DMS79 treated with DMSO at 0.1 percent for 48 hours (cell line): ENCODE data around the gene FGFR3.

Experiments
- DNase-seq: peaks from one replicate; lab custom pipeline; 2025; lab: John Stamatoyannopoulos, UW

FGFR3 gene

DNA sequence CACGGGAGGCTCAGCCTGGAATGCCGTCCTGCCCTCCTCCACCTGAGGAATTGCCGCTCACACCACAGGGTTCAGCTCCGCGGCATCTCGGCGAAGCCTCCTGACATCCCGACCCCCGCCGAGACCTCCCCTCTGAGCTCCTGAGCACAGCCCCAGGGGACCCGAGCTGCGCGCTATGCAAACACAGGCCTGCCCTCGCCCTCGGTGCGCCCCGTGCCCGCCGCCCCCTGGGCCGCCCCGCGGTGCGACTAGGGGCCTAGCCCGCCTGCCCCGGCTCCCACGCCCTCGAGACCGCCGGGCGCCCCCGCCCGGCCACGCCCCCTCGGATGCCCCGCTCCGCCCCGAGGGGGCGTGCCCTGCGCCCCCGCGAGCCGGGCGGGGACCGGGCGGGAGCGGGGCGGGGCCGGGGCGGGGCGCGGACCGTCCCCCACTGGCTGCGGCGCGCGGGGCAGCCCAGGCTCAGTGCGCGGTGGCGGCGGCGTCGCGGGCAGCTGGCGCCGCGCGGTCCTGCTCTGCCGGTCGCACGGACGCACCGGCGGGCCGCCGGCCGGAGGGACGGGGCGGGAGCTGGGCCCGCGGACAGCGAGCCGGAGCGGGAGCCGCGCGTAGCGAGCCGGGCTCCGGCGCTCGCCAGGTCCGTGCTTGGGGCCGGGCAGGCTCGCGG, at the start of gene FGFR3:
TSS of gene FGFR3 (plus strand) at position 462 of the 664 bp plus-strand sequence. CDS start 642 bp downstream, outside the sequence.
- DNase-seq, result no peak

DNA sequence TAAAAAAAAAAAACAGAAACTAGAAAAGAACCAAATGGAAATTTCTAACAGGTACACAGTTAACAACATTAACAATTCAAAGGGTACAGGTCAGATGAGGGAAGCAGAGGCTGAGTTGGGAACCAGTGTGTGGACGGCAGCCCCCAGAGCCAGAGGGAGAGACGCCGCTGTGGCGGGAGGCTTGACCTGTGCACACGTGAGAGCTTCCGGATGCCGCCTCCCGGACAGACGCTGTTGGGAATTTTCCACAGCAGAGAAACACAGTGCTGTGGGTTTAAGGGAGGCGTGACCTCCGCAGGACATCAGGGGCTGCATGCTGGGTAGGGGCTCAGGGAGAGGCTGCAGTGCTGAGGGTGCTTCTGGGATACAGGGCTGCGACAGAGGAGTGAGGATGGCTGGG, 49.5 kb upstream of the FGFR3 start:
- no peak for DNase-seq

DNA sequence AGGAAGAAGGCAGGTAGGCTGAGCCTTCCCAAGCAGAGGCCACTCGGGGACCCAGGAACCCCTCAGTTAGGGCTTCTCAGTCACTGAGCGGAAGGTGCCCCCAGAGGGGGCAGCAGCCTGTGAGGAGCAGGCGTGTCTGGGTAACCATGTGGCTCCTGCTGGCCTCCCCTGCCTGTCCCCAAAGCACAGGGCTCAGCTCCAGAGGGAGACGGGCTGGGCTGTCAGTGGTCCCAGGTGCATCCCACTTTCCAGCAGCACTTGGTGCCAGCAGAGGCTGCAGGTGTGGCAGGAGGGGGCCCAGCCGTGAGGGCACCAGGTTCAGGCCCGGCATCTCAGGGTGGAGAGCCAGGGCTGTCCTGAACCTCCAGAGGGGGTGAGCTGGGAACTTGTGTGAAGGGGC, 49.1 kb upstream of the FGFR3 start:
- DNase-seq, result no peak

DNA sequence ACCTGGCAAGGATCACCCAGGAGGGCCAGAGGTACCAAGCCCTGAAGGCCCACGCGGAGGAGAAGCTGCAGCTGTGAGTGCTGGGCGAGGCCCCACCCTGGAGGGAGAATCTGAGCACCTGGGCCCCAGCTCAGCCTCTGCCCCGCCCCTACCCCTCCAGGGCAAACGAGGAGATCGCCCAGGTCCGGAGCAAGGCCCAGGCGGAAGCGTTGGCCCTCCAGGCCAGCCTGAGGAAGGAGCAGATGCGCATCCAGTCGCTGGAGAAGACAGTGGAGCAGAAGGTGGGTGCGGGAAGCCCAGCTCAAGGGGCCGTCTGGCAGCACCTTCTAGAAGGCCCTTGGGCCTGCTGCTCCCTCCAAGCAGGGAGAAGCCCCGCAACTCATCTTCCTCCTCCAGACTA, 48.5 kb upstream of the FGFR3 start:
- DNase-seq, result no peak

DNA sequence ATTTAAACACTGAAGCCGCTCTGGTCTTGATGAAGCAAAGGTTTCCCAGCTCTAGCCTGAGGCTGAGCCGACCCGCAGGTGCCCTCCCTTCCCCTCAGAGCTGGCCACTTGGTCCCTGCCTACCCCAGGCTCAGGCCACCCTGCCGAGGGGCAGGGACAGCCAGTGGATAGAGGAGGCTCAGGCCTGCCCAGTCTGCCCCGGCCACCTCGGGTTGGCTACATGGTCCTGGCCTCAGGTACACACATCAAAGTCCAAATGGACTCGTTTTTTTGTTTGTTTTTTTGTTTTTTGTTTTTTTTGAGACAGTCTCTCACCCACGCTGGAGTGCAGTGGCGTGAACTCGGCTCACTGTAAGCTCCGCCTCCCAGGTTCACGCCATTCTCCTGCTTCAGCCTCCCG, 47.9 kb upstream of the FGFR3 start:
- no peak for DNase-seq

DNA sequence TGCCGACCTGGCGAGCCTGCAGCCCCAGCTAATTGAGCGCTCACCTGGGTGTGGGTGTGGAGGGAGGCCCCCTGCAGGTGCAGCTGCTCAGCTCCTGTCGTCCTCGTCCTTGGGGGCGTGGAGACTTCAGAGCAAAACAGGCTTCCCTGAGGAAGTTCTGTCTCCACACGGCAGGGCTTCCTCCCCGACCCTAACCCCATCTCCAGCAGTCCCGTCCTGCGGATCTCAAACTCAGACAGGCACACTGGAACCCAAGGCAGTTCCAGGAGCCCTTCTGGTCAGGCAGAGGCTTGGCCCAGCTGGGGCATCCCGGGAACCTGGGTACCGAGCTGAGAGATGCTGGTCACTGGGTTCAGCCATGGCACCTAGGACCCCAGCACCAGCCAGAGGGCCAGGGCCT, 47.4 kb upstream of the FGFR3 start:
- DNase-seq, result no peak

DNA sequence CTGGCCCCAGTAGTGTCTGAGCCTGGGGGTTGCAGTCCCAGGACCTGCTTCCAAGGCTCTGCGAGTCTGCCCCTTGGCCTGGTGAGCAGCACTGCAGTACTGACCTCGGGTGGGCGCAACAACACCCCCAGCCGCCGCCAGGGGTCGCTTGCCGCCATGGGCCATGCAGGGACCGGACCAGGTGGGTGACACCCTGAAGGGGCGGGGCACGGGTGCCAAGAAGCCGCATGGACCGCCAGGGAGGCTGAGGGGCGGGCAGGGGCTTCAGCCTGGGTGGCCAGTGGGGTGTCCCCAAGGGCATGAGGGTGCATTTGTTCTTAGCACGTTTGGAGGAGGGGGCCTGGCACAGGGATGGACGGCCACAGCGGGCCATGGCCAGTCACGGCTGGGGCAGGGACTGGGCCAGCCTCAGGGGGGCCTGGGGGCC, 46.8 kb upstream of the FGFR3 start:
- no peak for DNase-seq

DNA sequence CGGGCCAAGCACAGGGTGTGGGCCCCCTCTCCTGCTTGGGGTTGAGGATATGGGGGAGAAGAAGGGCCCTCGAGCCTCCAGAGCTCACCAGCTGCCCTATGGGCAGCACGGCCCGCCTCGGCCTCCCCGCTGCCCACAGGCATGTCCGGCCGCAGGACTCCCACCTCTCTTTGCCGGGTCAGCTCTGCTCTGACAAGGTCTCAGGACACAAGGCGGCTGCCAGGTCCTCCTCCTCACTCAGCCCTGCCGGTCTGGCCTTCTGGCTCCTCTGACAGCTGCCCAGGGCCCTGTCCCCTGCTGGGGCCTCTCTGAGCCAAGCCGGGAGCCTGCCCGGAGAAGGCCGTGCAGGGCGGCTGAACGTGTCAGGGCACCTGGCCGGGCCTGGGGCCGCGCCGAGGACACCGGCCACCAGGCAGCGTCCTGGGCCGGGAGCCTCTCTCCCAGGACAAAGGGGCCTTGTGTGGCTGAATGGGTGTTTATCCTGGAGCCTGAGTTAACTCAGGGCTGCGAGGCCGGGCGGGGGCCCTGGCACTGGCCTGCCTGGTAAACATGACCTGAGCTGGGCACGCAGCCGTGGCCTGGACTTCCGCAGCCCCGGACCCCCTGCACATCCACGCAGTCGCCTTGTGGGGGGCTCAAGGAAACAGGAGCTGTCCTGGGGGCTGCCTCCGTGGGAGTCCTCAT, 46.0 kb upstream of the FGFR3 start:
- DNase-seq, result no peak

DNA sequence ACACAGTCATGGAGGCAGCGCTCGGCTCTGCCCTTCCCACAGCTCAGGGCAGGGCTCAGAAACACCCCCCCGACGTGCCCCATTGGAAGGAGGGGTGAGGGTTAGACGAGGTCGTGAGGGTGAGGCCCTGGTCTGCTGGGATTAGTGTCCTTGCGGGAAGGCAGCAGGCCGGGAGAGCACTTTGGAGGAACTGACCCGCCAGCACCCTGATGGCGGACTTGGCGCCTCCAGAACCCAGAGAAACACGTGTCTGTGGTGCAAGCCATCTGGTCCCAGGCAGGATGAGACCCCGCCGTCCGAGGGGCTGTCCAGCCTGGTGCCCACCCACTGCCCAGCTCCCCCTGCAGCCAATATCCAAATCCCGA, 45.5 kb upstream of the FGFR3 start:
- DNase-seq, result no peak

DNA sequence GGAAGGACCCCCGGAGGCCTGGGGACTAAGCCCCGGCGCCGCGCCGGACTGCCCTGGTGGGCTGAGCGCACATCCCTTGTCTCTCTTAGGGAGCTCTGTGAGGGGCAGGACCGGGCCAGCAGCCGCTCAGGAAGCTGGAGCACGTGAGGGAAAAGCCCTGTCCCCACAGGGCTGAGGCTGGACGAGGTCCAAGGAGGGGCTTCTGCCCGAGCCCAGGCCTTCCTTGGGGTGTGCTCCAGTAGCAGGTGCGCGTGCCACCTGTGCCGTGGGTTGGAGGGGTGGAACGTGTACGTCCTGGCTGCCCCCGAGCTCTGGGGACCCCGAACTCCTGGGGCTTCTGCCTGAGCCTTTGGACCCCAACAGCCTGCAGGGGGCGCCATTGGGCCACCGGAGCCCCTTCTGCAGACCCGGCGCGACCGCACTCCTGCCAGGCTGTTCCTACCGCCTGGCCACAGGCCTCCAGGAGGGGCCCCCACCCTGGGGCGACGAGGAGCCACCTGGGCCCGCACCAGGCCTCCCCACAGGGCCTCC, 44.6 kb upstream of the FGFR3 start:
- peak; percentile 23 for DNase-seq

DNA sequence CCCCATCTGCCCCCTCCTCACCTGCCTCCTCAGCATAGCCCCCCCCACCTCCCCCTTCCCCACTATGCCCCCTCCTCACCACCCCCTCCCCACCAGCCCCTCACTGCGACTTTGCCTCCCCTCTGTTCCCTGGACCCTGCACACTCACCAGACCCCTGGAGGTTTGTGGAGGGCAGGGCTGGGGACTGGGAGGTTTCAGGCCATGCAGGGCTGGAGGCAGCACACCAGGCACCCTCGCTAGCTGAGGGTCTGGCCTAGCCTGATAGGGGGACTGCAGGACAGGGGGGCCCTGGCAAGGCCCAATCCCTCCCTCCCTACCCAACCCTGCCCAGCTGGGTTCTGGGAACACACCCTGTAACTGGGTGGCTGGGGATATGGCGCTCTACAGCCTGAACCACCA, 43.7 kb upstream of the FGFR3 start:
- no peak for DNase-seq

DNA sequence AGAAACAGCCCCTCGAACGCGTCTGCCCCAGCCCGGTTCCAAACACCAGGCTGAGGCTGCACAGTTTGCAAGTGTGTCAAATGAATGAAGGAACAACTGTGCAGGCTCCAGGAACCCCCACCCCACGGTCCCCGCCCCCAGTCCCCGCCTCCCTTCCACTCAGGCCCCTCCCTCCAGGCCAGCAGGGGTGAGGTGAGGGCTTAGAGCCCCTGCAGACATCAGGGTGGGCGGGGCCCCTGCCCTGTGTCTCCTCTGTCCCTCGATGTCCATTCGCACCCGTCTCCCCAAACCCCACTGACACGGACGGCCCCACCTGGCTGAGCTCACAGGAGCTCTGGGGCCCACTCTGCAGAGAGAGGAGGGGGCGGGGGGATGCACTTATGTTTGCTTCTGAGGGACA, 43.3 kb upstream of the FGFR3 start:
- no peak for DNase-seq

DNA sequence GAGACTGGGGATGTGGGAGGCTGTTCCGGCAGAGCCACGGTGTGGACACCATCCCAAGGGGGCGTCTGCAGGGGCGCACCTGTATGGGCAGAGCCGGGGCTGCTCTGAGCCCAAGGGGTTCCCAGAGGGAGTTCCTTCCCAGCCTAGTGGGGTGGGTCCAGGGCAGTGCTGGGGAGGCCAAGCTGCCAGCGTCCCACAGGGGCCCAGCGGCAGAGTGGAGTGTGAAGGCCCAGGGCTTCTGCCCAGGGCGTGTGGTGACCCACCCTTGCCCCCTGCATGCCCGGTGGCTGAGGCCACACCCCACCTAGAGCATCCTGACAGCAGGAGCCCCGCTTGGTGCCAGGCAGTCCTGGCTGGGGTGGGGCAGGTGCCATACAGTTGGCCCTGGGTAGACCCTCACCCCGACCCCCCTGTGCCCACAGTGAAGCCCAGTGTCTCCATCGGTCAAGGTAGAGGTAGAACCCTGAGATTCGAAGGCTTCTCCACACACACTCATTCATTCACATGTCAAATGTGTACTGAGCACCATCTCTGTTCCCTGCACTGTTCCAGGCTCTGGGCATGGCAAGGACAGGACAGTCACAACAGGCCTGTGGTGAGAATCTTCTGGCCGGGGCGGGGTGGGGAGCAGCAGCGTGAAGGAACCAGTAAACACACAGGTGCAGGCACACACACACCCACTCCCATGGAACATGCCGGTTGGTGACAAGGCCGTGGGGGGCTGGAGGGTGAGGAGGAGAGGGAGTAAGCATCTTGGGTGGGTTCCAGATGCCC, 42.5 kb upstream of the FGFR3 start:
- no peak for DNase-seq

DNA sequence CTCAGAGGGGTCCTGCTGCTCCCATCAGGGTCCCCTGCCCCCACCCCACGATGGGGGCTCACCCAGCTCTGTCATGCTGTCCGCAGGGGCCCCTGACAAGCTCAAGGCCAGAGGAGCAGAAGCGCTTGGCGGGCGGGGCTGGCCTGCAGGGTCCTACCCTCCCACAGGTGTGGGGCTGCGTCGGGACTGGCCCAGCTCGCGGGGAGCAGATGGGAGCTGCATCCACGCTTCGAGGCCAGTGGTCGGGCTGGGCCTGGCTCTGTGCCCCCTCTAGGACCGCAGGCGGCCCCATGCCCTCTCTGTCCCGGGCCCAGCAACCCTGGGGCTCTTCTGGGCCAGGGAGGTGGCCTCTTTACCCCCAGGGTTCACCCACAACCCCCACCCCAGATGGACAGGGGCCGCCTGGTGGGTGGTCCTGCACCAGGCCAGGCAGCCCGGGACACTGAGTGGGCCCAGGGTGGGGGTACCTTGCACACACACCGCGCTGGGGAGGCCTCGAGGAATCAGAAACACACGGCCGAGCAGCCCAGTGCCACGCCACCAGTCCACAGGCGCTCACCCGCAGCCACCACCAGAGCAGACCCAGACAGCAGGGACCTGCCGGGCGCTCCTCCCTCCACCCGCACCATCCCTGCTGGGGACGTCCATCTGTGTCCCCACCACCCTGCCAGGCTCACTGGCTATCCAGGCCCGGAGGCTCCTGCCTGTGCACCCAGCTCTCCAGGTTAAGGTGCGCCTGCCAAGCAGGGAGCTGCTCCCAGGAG, 41.8 kb upstream of the FGFR3 start:
- DNase-seq, result no peak

DNA sequence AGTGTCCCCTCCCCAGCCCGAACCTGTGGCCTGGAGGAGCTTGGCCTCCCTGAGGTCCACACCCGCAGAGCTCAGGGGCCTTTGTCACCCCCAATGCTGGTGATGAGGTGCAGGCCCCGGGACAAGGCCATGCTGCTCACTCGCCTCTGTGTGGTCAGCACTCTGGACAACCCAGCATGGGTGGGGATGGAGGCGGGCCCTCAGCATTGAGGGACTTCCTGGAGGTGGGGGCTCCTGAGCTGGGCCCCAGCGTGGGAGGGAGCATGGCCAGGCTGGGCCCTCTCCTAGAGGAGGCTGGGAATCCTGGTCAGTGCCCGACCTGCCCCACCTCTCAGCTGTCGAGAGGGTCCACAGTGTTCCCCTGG, 41.2 kb upstream of the FGFR3 start:
- DNase-seq, result no peak

DNA sequence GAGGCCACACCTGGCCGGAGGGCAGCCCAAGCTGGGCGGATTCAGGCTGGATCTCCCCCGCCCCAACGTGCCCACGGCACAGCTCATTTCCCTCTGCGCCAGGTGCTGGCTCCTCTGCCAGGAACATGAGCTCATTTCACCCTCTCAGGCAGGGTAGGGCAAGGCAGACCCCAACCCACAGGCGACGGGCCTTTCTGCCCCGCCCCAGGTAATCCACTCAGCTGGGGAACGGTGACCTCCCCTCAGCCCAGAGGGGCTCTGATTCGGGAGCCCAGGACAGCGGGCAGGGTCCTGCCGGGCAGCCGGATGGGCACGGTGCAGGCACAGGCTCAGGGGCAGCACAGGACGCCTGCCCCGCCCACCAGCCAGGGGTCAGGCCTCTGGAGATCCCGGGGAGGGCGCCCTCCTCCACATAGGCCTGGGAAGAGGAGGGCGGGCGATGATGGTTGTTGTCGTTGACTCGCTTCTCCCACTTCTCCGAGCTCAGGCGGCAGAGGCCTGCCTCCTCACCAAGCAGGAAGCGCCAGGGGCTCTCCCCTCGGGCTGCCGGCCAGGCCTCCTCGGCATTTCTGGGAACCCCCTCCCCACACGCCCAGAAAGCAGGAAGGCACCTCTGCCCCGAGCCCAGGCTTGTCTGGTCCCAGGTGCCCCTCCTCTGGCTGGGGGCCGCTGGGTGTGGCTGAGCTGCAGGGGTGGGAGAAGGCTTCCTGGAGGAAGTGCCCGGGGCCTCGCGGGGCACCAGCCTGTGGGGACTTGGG, 40.6 kb upstream of the FGFR3 start:
- DNase-seq, result peak; percentile 35

DNA sequence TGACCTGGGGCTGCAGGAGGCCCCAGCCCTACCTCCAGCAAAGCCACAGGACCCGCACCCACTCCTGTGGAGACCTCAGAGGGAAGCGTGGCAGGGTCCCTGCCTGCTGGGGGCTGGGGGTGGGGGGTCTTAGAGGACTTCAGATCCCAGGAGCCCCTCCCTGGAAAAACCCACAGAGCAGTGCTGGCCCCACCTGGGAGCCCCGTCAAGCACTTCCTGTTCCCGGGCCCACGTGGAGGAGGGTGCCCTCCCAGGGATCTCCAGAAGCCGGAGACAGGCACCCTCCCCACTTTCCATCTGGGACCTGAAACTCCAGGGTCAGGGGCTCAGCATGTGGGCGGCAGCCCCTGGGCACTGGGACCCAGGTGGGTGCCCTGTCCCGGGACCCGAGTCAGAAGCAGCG, 39.8 kb upstream of the FGFR3 start:
- no peak for DNase-seq

DNA sequence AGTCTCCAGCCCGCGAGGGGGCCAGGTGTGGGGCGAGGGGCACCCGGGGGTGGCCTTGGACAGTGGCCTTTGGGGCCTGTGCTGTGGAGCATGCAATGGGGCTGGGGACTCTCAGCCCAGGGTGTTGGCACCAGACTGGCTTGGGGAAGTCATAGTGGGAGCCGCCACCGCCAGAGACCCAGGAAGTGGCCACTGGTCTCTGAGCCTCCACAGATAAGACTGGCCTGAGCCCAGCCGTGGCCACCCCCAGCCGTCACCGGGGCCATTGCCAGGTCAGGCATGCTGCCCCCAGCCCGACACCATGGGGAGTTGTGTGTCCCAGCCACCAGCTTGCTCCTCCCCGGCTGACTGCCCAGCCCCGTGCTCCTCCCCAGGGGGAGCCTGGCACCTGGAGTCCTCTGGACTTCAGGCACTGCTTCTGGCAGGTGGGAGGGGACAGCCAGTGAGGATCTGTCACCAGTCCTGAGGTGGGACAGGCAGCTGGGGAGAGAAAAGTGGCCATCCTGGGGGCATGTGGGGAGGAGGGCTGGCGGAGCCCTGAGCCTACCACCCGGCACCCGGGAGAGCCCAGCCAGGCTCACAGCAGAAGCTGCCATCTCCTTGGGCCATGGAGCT, 39.3 kb upstream of the FGFR3 start:
- no peak for DNase-seq

DNA sequence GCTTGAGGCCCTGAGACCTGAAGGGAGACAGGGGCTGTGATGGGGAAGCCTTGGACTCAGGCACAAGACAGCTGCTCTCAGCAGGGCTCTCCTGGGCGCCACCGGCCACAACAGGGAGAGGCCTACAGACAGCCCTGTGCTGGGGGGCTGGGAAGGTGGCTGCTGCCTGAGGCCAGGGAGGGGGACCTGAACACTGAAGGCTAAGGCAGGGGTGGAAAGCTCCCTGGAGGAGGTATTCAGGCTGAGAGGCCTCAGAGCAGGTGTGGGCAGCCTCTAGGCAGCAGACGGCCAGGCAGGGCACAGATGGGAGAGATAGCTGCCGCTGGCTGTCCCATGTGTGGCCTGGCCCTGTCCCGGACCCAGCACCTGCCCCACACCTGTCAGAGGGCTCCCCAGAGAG, 38.8 kb upstream of the FGFR3 start:
- DNase-seq, result no peak

DNA sequence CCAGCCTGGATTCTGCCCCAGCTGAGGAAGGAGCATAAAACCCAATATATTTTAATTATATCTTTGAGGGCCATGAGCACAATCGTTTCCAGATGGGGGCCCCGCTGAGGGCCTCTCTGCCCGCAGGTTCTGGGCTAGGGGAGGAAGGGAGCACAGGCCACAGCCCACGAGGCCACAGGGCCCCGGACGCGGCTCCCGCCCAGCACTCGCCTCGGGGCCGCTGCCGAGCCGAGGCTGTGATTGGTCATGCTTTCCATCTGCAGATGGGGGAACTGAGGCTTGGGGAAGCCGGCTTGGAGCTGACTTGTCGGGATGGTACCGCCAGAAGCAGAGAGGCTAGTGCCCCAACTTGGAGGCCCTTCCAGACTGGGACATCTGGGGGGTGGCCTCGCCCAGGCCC, 37.8 kb upstream of the FGFR3 start:
- no peak for DNase-seq

DNA sequence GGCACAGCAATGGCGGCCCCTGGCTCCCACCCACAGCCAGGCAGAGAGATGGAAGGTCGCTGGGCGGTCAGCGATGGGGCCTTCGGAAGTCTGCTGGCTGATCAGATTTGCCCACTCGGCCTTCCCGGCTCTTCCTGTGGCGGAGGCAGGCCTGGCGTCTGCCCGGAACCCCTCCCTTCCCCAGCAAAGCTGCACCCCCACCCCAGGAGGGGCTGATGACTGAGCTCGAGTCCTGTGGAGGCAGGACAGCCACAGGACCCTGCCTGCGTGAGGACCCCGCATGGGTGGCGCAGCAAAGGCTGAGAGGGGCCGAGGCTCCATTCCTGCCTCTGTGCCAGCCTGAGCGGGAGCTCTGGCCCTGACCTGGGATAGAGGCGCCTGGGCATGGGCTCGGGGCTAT, 37.0 kb upstream of the FGFR3 start:
- DNase-seq, result no peak
